ENCODE results near the gene ADGRB3.
"Not testable (repeated sequence)": the region's sequence is repeated elsewhere in the genome, so short reads cannot be mapped to it uniquely, and the experiment has no call there.

ADGRB3 gene

DNA sequence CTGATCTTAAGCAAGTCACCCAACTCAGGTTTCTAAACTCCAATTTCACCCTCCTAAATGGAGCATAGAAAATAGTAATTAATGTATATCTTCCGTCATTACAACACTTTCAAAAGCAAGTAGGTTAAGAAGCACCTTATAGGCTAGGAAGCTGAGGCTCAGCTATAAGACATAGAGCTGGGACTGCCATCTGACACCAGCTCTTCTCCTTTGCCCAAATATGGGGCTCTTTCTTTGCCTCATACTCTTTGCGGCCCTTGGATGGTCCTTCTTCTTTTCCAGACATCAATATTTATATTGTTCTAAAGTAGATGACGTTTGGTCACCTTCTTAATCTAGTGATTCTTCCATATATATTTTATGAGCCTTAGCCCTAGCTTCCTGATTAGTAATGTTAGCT, 748.5 kb downstream of the ADGRB3 start:
- no peak for DNase-seq

- DNase-seq = no peak
These were observed 751.3 kb downstream of the ADGRB3 start for GRCh38 chr6:69386426-69386825.

- no peak for DNase-seq
These were observed 755.0 kb downstream of the ADGRB3 start for GRCh38 chr6:69390125-69390524.

GRCh38 chr6:69391106-69391505, 756.0 kb downstream of the ADGRB3 start:
- DNase-seq = no peak

DNA sequence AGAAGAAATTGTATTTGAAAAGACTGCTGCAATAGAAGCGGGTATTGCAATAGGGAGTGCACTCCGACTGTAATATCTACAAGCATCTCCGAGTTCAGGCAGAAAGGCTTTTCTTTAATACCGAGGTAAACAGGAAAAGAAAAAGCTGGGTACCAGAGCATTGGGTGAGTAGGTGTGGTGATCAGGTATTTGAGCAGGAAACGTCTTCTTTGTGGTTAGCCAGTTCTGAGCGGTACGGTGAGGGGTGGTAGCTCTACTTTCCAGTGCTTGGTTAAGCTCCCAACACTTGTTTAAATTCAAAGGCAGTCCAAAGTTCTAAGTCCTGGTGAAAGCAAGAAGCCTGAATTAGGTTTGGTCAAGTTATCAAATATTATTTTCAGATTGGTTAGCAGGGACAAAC, 757.7 kb downstream of the ADGRB3 start:
- no peak for DNase-seq

DNA sequence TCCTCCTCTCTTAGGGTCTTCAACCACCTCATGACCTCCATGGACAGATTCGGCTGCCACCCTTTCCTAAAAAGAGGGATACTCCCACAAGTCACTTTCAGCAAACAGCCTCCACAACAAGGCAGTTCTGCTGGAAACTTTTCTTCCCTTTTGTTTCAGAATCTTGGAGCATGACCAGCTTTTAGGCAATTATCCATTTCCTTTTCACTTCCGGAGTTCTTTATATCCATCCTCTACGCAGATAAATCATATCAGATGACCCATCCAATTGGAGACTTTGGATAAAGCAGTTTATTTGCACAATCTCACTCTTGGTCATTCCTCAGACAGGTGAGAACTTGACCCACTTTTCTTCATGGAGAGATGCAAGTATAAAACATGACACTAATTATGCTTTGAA, 763.2 kb downstream of the ADGRB3 start:
- no peak for DNase-seq

GRCh38 chr6:69398729-69399128, 763.6 kb downstream of the ADGRB3 start:
- no peak for DNase-seq

GRCh38 chr6:69408886-69409285, 773.8 kb downstream of the ADGRB3 start:
- no peak for DNase-seq

- DNase-seq = peak; percentile 47
These were observed 781.7 kb downstream of the ADGRB3 start for GRCh38 chr6:69416776-69417175.

- no peak for DNase-seq
These were observed 786.2 kb downstream of the ADGRB3 start for GRCh38 chr6:69421269-69421668.

- DNase-seq = no peak
These were observed 786.9 kb downstream of the ADGRB3 start for GRCh38 chr6:69422020-69422419.

DNA sequence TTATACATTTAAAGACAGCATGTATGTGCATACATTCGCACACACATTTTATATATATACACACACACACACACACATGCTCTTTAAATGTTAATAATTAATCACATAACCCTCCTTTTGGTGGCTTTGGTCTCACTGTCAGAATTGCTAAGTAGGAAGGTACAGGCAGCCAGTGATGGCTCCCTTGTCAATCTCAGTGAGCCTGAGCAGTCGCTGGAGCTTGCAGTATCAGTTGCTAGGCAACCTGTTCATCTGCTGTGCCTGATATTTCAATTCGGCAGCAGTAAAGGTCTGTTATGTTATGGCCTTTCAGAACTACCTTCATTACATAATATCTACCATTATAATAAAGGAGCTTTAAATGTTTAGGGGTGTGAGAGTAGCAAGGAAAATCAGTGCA, 787.4 kb downstream of the ADGRB3 start:
- peak; percentile 3 for DNase-seq

- no peak for DNase-seq
These were observed 788.7 kb downstream of the ADGRB3 start for GRCh38 chr6:69423785-69424184.

DNA sequence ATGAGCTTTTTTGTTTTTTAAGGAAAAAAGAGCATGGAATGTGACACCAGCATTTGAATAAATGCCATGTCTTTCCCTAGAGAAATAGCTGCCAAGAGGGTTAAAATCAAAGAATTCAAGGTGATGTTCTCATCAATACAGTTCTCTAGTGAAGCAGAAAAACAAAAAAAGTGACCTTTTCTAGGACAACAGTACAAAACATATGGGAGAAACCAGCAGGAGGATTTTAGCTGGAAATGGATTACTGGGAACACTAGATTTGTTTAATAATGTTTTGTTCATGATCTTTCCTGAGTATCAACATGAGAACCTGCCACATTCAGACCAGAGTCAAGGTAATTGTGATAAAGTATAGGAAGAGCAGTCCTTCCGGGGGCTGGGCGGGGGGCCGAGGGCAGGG, 789.5 kb downstream of the ADGRB3 start:
- no peak for DNase-seq

- no peak for DNase-seq
These were observed 792.8 kb downstream of the ADGRB3 start for GRCh38 chr6:69427882-69428281.

DNA sequence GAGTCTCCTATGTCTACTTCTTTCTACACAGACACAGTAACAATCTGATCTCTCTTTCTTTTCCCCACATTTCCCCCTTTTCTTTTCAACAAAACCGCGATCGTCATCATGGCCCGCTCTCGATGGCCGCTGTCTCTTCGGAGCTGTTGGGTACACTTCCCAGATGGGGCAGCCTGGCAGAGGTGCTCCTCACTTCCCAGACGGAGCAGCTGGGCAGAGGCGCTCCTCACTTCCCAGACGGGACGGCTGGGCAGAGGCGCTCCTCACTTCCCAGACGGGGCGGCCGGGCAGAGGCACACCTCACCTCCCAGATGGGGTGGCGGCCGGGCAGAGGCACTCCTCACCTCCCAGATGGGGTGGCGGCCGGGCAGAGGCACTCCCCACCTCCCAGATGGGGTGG, 797.1 kb downstream of the ADGRB3 start:
- DNase-seq = not testable (repeated sequence)

DNA sequence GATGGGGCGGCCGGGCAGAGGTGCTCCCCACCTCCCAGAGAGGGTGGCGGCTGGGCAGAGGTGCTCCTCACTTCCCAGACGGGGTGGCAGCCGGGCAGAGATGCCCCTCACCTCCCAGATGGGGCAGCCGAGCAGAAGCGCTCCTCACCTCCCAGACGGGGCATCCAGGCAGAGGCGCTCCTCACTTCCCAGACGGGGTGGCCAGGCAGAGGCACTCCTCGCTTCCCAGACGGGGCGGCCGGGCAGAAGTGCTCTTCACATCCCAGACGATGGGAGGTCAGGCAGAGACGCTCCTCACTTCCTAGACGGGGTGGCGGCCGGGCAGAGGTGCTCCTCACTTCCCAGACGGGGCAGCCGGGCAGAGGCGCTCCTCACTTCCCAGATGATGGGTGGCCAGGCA, 798.0 kb downstream of the ADGRB3 start:
- DNase-seq = not testable (repeated sequence)

DNA sequence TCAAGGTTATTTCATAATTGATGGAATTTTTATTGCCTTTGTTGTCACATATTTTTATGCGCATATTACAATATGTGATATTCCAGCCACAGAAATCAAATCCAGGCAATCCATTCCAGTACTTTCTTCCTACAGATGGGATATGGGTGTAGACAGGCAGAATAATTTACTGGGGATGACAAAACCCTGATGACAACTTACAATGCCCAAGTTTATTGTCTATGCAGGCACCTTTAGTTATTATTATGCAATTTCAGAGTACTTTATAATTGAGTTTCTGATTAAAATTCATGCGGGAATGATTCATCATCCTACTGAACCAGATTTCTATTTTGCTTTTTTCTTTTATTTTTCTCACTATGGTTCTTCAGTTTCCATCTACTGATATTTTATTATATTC, 803.0 kb downstream of the ADGRB3 start:
- no peak for DNase-seq
